Cardiac fibroblast (primary cell): Measurements from ENCODE around the gene CSNK1D.
A peak's percentile ranks its signal among the peaks of the same experiment; 100 is the strongest.

ENCODE experiments used
- DNase-seq, 2 donors: peaks; one replicate each; pipeline versions ENCODE4 v3.0.0 to v3.0.0-alpha.2; 2010; ENCODE audit warnings: low read depth in 2 of 2
- H3K4me3 ChIP-seq, 2 donors: replicated peaks in 1 of 2; 1 replicate in 1 of 2; 2 replicates in 1 of 2; pipeline ENCODE4 v1.5.1; 2011; ENCODE audit warnings: low read depth in 2 of 2, low read length in 2 of 2, mild to moderate bottlenecking in 2 of 2, moderate library complexity in 1 of 2
- CTCF ChIP-seq: IDR thresholded peaks from one replicate; pipeline ENCODE4 v1.5.1; 2011; ENCODE audit warnings: low read depth, mild to moderate bottlenecking, low read length, inconsistent platforms

CSNK1D gene

DNA sequence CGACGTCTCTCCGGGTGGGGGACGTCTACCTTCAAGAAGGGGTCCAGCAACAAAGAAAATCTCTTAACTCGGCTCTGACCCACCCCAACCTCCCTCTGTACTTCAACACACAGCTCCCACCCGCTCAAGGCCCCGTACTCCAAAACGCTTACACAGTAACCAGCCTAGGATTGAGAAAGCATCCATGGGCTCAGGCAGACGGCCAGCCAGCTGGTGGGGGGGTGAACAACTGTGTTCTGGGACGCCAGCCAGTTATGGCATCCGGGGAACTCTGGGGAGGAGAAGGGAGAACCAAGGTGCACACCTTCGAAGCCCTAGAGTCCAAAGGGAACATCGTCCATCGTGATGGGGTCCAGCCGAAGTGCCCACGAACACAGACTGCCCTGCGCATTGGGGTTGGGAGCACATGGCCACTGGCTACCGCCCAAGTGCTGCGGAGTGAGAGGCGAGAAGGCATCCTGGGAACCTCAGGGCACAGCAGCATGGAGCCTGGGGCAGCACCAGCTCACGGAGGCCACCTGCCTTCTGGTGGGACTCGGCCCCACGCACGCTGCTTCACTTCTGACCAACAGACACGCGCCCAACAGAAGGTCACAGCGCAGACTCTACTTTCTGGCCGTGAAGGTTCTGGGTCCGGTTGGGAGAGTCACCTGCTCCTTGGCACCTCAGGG is 30.4 kb downstream of the CSNK1D start:
- DNase-seq = peak; percentile 90 to 91
- TF ChIP-seq CTCF = no peak
- no peak overlapping the region for H3K4me3 ChIP-seq

DNA sequence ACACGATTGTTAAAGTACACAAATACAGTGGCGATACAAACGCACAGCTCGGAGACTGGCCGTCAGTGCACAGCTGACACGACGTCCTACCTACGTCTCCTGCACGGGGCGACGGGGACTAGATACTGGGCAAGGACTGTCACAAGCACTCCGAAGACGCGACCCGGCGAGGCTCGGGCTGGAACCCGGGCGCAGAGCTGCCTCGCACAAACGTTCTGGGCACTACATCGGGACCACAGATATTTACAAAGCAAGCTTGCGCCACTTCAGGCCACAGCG is 30.9 kb downstream of the CSNK1D start:
- no peak overlapping the region for H3K4me3 ChIP-seq

DNA sequence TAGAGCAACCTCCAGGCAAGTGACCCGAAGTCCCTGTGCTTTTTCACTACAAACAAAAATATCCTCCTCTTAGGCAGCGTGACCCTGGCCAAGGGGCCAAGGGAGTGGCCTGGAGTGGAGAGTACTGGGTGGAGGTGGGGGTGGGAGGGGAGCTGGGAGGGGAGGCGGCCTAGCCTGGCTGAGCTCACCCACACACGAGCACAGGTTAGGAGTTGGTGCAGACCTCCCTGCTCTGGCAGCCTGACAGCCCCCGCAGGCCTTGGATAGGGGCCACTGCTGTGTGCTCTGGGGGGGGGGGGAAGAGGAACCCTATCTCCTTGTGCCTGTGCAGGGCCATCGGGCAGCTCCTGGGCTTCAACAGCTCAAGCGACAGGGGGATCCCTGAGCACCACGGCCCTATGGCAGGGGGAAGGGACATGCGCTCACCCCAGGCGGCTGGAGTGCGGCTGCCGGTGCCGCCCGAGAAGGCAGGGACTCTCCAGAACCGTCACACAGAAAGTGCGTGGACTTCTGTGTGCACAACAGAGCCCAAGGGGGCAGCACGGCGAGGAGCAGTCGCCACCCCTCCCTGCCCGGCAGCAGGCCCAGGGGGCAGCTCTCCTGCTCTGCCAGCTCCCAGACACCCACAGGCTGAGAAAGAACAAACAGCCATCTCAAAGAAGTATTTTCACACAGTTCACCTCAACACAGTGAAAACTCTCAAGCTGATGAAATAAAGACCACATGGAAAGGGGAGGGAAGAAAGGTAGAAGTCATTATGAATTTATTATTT is 31.4 kb downstream of the CSNK1D start:
- no peak for TF ChIP-seq CTCF
- H3K4me3 ChIP-seq = no peak overlapping the region
- peak; percentile 61 to 73 for DNase-seq

More for the DNA sequence above, 30.9 kb downstream of the CSNK1D start:
- TF ChIP-seq CTCF = no peak
- no peak for DNase-seq

- H3K4me3 ChIP-seq = no peak overlapping the region
- TF ChIP-seq CTCF = no peak
- peak; percentile 81 to 83 for DNase-seq
These were observed 32.1 kb downstream of the CSNK1D start for GRCh38 chr17:82241183-82241925.

DNA sequence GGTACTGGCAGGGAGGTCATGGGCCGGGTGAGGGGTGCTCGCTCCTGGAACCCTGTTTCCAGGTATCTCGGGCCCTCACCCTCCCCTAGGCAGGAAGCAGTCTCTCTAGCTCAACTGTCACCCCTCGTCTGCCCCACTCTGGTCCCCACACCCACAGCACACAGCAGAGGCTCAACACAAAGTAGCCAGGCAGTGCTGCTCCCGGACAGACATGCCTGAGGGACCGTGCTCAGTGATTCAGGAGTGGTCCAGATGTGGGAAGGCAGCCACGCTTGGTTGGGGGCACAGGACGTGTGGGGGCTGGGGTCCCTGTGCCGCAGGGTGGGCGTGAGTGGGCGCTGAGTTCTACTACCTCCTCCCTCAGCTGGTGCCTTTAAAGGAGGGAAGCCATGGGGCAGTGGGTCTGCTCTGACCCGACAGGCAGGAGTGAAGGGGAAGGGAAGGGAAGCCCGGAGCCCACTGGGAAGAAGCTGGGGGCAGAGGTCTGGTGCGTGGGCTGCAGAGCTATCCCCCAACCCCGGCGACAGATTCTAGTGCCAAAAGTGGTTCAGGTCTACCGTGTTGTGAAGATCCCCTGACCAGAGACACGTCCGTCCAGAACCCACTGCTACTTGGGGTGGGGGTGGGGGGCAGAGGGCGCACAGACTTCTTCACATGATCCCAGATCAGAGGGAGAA is 32.9 kb downstream of the CSNK1D start:
- TF ChIP-seq CTCF = no peak
- DNase-seq = no peak
- no peak overlapping the region for H3K4me3 ChIP-seq

DNA sequence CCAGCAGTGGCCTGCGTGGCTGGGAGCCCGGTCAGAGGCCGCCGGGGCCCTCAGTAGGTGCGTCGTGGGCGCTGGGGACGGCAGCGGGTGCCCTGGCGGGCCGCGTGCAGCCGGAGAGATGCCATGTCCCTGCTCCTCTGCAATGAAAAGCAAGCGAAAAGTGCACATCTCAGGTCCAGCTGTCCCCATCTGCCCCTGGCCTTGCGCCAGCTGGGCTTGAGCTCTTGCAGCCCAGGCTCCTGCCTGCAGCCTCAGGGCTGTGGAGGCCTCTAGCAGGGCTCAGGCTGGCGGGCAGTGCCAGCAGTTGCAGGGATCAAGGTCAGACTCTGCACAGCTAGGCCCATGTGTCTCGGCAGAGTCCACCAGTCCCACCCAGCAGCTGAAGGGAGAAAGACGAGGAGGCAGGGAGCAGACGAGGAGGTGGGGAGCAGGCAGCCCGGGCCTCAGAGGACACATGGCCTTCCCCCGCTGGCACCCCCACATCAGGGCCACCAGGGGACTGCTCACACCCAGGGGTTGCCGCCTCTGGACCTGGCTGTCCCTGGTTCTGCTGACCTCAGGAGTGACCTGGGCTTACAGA is 33.5 kb downstream of the CSNK1D start:
- DNase-seq = peak in 1 of 2 donors; percentile 16
- H3K4me3 ChIP-seq = no peak overlapping the region
- no peak for TF ChIP-seq CTCF
